HG03469 (cell line): ENCODE results near the gene CHM.
"Not testable (repeated sequence)": the region's sequence is repeated elsewhere in the genome, so short reads cannot be mapped to it uniquely, and the experiment has no call there.

Source experiments
- ATAC-seq: cut with Tn5 transposase; IDR thresholded peaks from one replicate; pipeline ENCODE4 v1.9.1; 2021; ENCODE audit warnings: mild to moderate bottlenecking, moderate library complexity, moderate number of reproducible peaks; ENCODE audit not compliant: unreplicated experiment

Gene CHM

GRCh38 chrX:85922821-85923220, 124.5 kb downstream of the CHM start:
- no peak for ATAC-seq

DNA sequence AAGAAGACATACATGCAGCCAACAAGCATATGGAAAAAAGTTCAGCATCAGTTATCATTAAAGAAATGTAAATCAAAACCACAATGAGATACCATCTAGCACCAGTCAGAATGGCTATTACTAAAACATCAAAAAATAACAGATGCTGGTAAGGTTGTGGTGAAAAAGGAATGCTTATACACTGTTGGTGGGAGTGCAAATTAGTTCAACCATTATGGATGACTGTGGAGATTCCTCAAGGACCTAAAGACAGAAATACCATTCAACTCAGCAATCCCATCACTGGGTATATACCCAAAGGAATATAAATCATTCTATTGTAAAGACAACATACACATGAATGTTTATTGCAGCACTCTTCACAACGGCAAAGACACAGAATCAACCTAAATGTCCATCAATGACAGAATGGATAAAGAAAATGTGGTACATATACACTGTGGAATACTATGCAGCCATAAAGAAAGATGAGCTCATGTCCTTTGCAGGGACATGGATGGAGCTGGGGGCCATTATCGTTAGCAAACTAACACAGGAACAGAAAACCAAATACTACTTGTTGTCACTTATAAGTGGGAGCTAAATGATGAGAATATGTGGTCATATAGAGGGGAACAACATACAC, 130.6 kb downstream of the CHM start:
- ATAC-seq, result not testable (repeated sequence)

- ATAC-seq, result no peak
These were observed 132.9 kb downstream of the CHM start for GRCh38 chrX:85914431-85914830.

- no peak for ATAC-seq
These were observed 140.0 kb downstream of the CHM start for GRCh38 chrX:85907316-85907715.

GRCh38 chrX:85906399-85906798, 141.0 kb downstream of the CHM start:
- ATAC-seq, result no peak

DNA sequence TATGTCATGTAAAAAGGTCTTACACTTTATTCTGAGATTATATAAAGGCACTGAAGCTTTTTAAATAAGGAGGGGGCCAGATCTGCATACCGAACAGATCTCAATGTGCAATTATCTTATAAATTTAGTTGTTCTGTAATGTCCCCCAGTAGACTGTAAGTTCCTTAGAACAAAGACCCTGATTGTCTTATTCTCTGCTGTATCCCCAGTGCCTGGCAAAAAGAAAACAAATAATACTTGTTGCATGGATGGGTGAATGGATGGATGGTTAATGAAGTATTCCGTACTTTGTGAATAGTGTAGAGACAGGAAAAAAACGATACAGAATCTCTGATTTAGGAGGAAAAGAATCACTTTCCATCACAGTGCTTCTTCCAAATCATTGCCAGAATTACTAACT, 141.5 kb downstream of the CHM start:
- no peak for ATAC-seq

DNA sequence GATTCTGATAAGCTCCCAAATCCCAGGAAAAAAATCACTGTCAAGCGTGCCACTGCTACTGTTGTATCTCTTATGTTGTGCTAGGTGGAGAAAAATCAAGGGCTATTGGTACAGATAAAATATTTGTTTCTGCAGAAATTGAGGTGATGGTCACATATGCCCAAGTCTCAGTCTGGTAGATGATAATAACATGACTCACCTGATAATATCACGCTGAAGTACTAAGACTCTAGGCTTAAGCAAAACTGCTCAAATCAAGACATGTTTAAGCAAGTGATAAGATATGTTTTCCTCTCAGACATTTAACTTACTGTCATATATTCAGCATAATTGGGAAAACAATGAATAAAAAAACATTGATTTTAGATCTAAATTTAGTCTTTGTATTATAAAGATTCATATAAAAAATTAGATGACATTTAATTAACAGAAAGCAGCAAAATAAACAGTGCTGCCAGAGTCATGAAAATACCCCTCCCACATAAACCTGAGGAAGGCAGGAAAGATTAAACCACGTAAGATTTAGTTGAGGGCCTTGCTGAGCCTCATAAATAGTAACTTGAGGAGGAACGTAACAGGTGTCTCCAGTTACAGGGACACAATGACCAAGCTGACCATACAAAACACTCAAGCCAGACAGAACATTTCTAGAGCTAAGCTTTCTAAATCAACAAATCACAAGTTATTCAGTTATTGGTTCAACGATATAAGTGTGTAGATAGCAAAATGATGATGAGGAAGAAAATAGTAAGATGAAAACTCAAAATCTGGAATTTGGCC, 143.5 kb downstream of the CHM start:
- no peak for ATAC-seq

- no peak for ATAC-seq
These were observed 149.8 kb downstream of the CHM start for GRCh38 chrX:85897362-85898126.

DNA sequence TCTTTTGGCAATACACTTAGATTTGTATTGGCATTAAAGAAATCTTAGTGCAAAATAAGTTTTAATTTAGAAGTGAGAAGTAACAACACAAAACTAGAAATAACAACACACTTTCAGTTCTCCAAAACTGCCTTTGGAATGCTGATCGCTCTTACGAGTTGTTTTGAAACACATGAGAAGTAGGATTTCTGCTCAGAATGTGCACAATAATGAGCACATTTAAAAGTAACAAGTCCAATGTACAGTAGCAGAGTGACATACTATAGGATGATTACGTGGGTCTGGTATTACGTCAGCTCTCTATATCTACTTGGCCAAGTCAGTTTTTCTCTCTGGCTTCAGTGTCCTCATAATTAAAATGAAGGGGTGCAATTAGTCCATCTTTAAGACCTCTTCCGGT, 164.8 kb downstream of the CHM start:
- no peak for ATAC-seq

DNA sequence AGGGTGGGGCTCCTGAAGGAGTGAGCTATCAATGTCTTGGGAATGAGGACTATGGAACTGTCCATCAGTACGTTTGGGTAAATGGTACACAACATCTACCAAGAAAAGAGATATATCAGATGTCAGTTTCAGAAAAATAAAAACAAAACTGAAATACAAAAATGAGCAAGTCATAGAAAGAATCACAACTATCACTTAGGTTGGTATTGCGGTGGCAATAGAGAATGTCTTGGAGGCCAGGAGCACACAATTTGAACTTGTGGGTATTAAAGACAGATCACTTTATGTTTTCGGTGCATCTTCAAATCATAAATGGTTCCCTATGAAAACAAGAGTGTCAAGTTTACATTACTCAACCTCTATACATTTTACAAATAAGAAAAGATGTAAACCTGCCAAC, 176.8 kb downstream of the CHM start:
- ATAC-seq, result no peak

GRCh38 chrX:85865324-85865723, 182.0 kb downstream of the CHM start:
- no peak for ATAC-seq

- no peak for ATAC-seq
These were observed 187.9 kb downstream of the CHM start for GRCh38 chrX:85859426-85859825.

- ATAC-seq, result no peak
These were observed 195.9 kb downstream of the CHM start for GRCh38 chrX:85851418-85851817.

- no peak for ATAC-seq
These were observed 210.5 kb downstream of the CHM start for GRCh38 chrX:85836868-85837267.

GRCh38 chrX:85828771-85829170, 218.6 kb downstream of the CHM start:
- no peak for ATAC-seq

DNA sequence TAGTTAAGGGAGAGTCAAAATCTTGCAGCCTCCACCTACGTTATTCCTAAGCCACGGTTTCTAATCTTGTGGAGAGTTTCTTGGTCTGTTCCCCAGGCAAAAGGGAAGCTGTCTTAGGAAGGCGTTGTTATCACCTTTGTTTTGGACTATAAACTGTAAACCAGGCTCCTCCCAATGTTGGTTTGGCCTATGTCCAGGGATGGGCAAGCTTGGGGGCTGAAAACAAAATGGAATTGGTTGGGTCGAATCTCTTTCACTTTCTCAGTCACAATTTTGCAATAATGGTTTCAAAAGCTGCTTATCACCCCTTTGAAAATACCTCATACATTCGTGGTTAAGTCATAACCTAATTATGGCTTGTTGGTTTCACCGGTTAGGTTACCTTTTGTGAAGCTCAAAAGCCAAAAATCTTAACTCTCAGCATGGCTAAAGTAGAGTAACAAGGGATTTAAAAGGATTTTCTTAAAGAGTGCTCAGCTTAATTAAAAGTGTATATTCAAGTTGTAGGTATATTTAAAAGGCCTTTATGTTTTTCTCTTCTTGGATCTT, 232.1 kb downstream of the CHM start:
- no peak for ATAC-seq
